NCI-H748 (cell line): ENCODE data around the gene MATCAP1.

Source experiments
- DNase-seq: peaks from one replicate; lab custom pipeline; 2025; ENCODE audit not compliant: unreplicated experiment; lab: John Stamatoyannopoulos, UW

MATCAP1 gene

DNA sequence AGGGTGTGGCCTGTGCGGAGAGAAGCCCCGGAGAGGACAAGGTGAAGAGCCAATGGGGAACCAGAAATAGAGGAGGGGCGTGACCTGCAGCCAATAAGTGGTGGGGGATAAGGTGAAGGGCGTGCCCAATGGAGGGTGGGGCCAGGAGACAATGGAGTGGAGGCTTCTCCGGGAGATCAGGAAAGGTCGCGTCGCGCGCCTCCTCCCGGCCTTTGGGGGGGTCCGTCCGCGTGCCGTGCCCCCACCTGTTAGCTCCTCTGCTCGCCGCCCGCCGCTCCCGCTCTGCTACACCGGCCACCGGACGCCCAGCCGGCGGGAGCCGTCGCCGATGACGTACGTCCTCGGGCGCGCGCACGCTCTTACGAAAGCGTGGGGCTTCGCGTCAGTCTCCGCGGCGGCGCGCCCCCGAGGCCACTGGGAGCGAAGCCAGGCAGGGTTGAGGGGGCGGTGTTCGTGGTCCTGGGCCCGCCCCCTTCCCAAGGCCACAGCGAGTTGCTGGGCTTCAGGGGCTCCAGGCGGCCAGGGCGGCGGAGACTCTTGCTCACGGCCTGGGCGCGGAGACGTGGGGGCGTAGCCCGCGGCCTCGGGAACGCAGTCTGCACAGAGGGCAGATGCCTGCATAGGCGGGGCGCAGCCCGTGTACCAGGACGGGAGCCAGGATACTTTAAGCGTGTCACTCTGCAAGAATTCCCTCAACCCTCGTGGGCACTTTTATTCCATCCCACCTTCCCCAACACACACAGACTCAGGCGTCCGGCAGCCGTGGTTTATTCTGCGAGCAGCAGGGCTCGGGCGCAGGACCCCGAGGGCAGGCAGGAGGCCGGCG lies at the start of gene MATCAP1:
MATCAP1 (minus strand) TSS at position 337 of the 826 bp plus-strand sequence. CDS start 3,353 bp downstream, outside the sequence.
- peak; percentile 96 for DNase-seq

DNA sequence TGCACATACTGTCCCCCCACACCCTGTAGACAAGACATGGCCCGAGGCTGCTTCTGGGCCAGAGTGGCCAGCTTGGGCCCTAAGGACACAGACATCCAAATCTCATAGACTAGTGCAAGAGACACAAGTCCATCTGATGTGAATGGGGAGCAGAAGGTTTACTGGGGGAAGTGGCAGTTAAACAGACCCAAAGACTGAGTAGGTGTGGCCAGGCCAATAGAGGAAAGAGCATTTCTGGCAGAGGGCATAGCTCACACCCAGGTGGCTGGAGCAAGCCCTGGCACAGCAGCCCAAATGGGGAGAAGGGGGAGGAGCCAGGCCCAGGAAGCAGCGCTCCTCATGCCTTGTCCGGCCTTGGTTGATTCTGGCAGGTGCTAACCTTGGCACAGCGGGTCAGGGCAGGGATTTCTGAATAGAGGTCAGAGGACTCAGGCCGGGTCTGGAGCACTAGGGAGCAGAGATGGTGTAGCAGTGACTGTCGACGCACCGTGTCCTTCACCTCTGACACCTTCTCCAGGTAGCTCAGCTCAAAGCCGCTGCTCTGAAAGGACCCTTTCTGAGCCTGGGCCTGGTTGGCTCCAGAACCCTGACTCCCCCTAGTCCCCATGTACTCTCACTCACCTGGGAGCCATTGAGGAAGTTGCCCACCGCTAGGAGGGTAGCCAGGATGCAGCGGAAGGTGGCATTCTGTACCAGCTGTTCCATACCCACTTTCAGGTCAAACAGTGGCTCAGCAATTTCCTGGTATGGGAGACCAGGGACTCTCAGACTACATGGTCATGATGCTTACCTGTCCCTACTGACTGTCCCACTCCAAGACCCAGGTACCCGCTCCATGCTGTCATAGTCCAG lies 47.3 kb upstream of the MATCAP1 start:
- no peak for DNase-seq

- DNase-seq = no peak
These were observed 46.4 kb upstream of the MATCAP1 start for GRCh38 chr16:67229906-67230808.

DNA sequence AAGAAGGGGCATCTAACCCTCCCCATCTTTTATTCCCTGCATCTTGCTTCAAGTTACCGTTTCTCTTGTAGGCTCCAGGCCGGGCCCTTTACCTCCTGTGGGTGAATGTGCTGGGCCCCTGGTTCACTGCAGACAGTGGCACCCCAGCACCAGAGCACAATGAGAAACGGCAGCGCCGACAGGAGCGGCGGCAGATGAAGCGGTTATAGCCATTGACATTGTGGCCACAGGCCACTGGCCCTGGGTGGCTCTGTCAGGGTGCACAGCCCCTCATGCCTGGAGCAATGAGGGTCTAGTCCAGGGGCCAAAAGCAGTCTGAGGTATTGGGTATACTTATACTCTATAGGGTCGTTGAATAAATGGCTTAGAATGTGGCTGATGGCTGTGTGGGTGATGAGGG lies 45.1 kb upstream of the MATCAP1 start:
- DNase-seq = no peak

GRCh38 chr16:67228034-67228785 lies 44.4 kb upstream of the MATCAP1 start:
- DNase-seq = no peak

GRCh38 chr16:67227567-67227921 lies 43.8 kb upstream of the MATCAP1 start:
- no peak for DNase-seq

GRCh38 chr16:67226804-67227566 lies 43.2 kb upstream of the MATCAP1 start, which contains the start of gene TMEM208:
Gene TMEM208, plus strand, starts transcription at chr16:67227130. Its CDS starts 89 bp downstream, at chr16:67227219.
- DNase-seq = peak; percentile 96

- DNase-seq = no peak
These were observed 42.6 kb upstream of the MATCAP1 start for GRCh38 chr16:67226295-67226803.

- DNase-seq = no peak
These were observed 40.2 kb upstream of the MATCAP1 start for GRCh38 chr16:67223992-67224391.

GRCh38 chr16:67216612-67217490 lies 33.1 kb upstream of the MATCAP1 start:
- DNase-seq = no peak

GRCh38 chr16:67215706-67216105 lies 31.9 kb upstream of the MATCAP1 start:
- no peak for DNase-seq

DNA sequence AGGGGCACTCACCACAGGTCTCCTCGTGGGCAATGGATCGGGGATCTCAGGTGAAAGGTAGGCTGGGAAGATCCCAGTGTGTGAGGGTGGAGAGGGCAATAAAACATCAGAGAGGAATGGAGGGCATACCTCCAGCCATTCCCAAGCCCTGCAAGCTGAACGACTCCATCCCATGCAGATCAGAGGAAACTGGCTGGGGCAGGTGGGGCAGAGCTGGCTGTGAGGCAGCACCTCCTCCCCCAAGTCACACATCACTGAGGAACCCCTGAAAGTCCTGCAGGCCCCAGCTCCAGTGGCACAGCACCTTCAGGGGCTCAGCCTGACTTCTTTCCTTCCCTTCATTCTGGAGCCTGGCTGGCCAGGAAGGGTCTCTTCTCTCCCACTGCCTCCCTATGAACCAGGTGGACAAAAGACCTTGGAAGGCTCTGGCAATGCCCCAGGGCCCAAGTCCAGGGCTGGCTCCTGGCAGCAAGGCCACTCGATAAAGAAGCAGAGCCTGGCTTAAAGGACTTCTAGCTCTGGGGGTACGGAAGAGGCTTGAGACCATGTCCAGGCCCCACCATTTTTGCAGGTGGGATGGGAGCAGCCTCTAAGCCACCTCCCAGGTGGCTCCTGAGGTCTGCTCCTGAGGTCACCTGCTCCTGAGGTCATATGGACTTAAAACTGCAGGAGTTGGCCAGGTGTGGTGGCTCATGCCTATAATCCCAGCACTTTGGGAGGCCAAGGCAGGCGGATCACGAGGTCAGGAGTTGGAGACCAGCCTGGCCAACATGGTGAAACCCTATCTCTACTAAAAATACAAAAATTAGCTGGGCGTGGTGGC lies 29.6 kb upstream of the MATCAP1 start:
- DNase-seq = no peak

DNA sequence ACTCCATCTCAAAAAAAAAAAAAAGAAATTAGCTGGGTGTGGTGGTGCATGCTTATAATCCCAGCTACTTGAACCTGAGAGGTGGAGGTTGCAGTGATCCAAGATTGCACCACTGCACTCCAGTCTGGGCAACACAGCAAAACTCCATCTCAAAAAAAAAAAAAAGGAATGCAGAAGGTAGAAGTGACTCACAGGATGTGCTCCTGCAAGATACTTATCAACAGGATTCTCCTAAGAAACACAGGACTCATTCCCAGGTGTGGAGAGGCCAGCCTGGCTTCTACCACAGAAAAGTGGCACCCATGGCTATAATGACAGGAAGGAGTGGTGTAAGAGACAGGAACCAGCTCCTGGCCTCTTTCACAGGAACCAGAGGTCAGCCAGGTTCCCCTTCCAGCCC lies 29.0 kb upstream of the MATCAP1 start:
- no peak for DNase-seq

DNA sequence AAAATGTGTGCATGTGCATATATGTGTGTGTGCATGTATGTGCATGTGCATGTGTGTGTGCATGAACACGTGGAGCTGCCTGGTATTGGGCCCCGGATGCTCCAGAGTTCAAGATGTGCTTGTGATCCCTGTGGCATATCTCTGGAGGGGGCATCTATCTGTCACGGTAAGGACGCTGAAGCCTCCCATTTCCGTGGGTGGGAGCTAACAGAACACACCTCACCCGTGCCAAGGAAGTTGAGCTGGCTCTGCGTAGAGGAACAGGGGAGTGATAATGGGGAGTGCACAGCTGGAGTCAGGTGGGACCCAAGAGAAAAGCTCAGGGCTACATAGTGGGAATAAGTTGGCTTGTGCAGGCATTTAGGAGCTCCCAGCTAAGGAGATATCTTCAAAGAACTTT lies 27.9 kb upstream of the MATCAP1 start:
- no peak for DNase-seq

- no peak for DNase-seq
These were observed 26.5 kb upstream of the MATCAP1 start for GRCh38 chr16:67210069-67210937.

GRCh38 chr16:67209565-67209964 lies 25.8 kb upstream of the MATCAP1 start:
- no peak for DNase-seq
